Measurements from ENCODE around the gene BSN. TPM values are rescaled to one million over a fixed set of nuclear protein-coding genes. Genes with fewer than 3 reads are reported as not detected.

The BSN gene
- total RNA-seq, 1 experiment from 2014 or later = 0.05 TPM

- DNase-seq (ENCODE audit: extremely low read depth, low read depth) = no peak
Measured at GRCh38 chr3:49652218-49652902, 98.1 kb downstream of the BSN start.

GRCh38 chr3:49652903-49653415 lies 98.7 kb downstream of the BSN start:
- DNase-seq (ENCODE audit: extremely low read depth, low read depth) = no peak

- no peak for DNase-seq (ENCODE audit: extremely low read depth, low read depth)
Measured at GRCh38 chr3:49653621-49654020, 99.3 kb downstream of the BSN start.

GRCh38 chr3:49654176-49654825 lies 100.0 kb downstream of the BSN start:
- no peak for DNase-seq (ENCODE audit: extremely low read depth, low read depth)

- DNase-seq (ENCODE audit: extremely low read depth, low read depth) = no peak
Measured at GRCh38 chr3:49654955-49655556, 100.8 kb downstream of the BSN start.

GRCh38 chr3:49655731-49656285 lies 101.5 kb downstream of the BSN start:
- no peak for DNase-seq (ENCODE audit: extremely low read depth, low read depth)

GRCh38 chr3:49656541-49657112 lies 102.3 kb downstream of the BSN start:
- no peak for DNase-seq (ENCODE audit: extremely low read depth, low read depth)

- no peak for DNase-seq (ENCODE audit: extremely low read depth, low read depth)
Measured at GRCh38 chr3:49657208-49657915, 103.1 kb downstream of the BSN start.

GRCh38 chr3:49658711-49659110 lies 104.4 kb downstream of the BSN start:
- no peak for DNase-seq (ENCODE audit: extremely low read depth, low read depth)

GRCh38 chr3:49659756-49660155 lies 105.5 kb downstream of the BSN start:
- no peak for DNase-seq (ENCODE audit: extremely low read depth, low read depth)

GRCh38 chr3:49661281-49661680 lies 107.0 kb downstream of the BSN start:
- no peak for DNase-seq (ENCODE audit: extremely low read depth, low read depth)

- no peak for DNase-seq (ENCODE audit: extremely low read depth, low read depth)
Measured at GRCh38 chr3:49662021-49662420, 107.7 kb downstream of the BSN start.

GRCh38 chr3:49662720-49663413 lies 108.6 kb downstream of the BSN start:
- DNase-seq (ENCODE audit: extremely low read depth, low read depth) = no peak

GRCh38 chr3:49663831-49664230 lies 109.6 kb downstream of the BSN start:
- DNase-seq (ENCODE audit: extremely low read depth, low read depth) = no peak

- DNase-seq (ENCODE audit: extremely low read depth, low read depth) = no peak
Measured at GRCh38 chr3:49664300-49664699, 110.0 kb downstream of the BSN start.

GRCh38 chr3:49665822-49666519 lies 111.7 kb downstream of the BSN start:
- DNase-seq (ENCODE audit: extremely low read depth, low read depth) = no peak

GRCh38 chr3:49666592-49666991 lies 112.3 kb downstream of the BSN start:
- DNase-seq (ENCODE audit: extremely low read depth, low read depth) = no peak

GRCh38 chr3:49667701-49668413 lies 113.6 kb downstream of the BSN start:
- no peak for DNase-seq (ENCODE audit: extremely low read depth, low read depth)

GRCh38 chr3:49668414-49668797 lies 114.1 kb downstream of the BSN start:
- no peak for DNase-seq (ENCODE audit: extremely low read depth, low read depth)

Measured in NCI-H460 (cell line).